ENCODE results near the gene COL2A1. TPM values are rescaled to one million over a fixed set of nuclear protein-coding genes. Genes with fewer than 3 reads are reported as not detected.

COL2A1 gene
- total RNA-seq, 3 donors from 2014 or later (not counting 1 experiment from before 2014, with no cell fraction given) = not detected

- intact Hi-C loops (cut with micrococcal nuclease) = no loop called here
- Mint-ChIP-seq H3K27me3 (ENCODE audit: low read depth in 2 of 2) (peaks cover 13 to 16% of the 10 kb centered on the region in 2 donors), H3K4me1 (no peaks in the 10 kb centered on the region), H3K4me3 (no peak overlapping the region), H3K27ac (no peak overlapping the region), H3K36me3 (no peaks in the 10 kb centered on the region), H3K9me3 (no peaks in the 10 kb centered on the region)
- ATAC-seq (no peak), DNase-seq (no peak)
- TF ChIP-seq CTCF (IDR thresholded peaks at IDR 0.05) = no peak
- H3K4me1 ChIP-seq (ENCODE audit: control insufficient read depth, insufficient read depth, low read length) = no peaks in the 10 kb centered on the region
- WGBS (ENCODE audit: insufficient coverage) = 79% methylated on average over 7 of the region's 7 CpGs
- H3K9me3 ChIP-seq (ENCODE audit: control insufficient read depth, insufficient read depth, low read length) = no peaks in the 10 kb centered on the region
- H3K36me3 ChIP-seq (ENCODE audit: control insufficient read depth, insufficient read depth, low read length) = no peaks in the 10 kb centered on the region
- no peak overlapping the region for H3K27ac ChIP-seq (ENCODE audit: low read length)
- H3K4me3 ChIP-seq (ENCODE audit: low read length) = no peak overlapping the region
- H3K27me3 ChIP-seq (ENCODE audit: control insufficient read depth, insufficient read depth, low read length) = no peaks in the 10 kb centered on the region
These were observed 21.0 kb upstream of the COL2A1 start for GRCh38 chr12:48025281-48025680.

- no peak overlapping the region for H3K27ac Mint-ChIP-seq
- no peak overlapping the region for H3K27ac ChIP-seq (ENCODE audit: low read length)
- ATAC-seq (no peak), DNase-seq (no peak)
- H3K4me1 Mint-ChIP-seq = no peaks in the 10 kb centered on the region
- TF ChIP-seq CTCF (IDR thresholded peaks at IDR 0.05) = no peak
- no peaks in the 10 kb centered on the region for H3K9me3 Mint-ChIP-seq
- intact Hi-C loops (cut with micrococcal nuclease) = no loop called here
- H3K4me3 ChIP-seq (ENCODE audit: low read length) = no peak overlapping the region
- H3K36me3 ChIP-seq (ENCODE audit: control insufficient read depth, insufficient read depth, low read length) = no peaks in the 10 kb centered on the region
- H3K4me3 Mint-ChIP-seq = no peak overlapping the region
- no peaks in the 10 kb centered on the region for H3K27me3 ChIP-seq (ENCODE audit: control insufficient read depth, insufficient read depth, low read length)
- 89% methylated on average over 9 of the region's 9 CpGs for WGBS (ENCODE audit: insufficient coverage)
- no peaks in the 10 kb centered on the region for H3K36me3 Mint-ChIP-seq
- H3K4me1 ChIP-seq (ENCODE audit: control insufficient read depth, insufficient read depth, low read length) = no peaks in the 10 kb centered on the region
- H3K27me3 Mint-ChIP-seq (ENCODE audit: low read depth in 2 of 2) = peaks cover 13 to 15% of the 10 kb centered on the region in 2 donors
- H3K9me3 ChIP-seq (ENCODE audit: control insufficient read depth, insufficient read depth, low read length) = no peaks in the 10 kb centered on the region
These were observed 20.5 kb upstream of the COL2A1 start for GRCh38 chr12:48024735-48025134.

- H3K4me3 Mint-ChIP-seq = no peak overlapping the region
- H3K36me3 ChIP-seq (ENCODE audit: control insufficient read depth, insufficient read depth, low read length) = no peaks in the 10 kb centered on the region
- no peak for TF ChIP-seq CTCF (IDR thresholded peaks at IDR 0.05)
- no peaks in the 10 kb centered on the region for H3K27me3 ChIP-seq (ENCODE audit: control insufficient read depth, insufficient read depth, low read length)
- ATAC-seq = no peak
- no peaks in the 10 kb centered on the region for H3K4me1 ChIP-seq (ENCODE audit: control insufficient read depth, insufficient read depth, low read length)
- intact Hi-C loops (cut with micrococcal nuclease) = no loop called here
- H3K27me3 Mint-ChIP-seq (ENCODE audit: low read depth in 2 of 2) = peaks cover 14 to 26% of the 10 kb centered on the region in 2 donors
- H3K9me3 ChIP-seq (ENCODE audit: control insufficient read depth, insufficient read depth, low read length) = no peaks in the 10 kb centered on the region
- no peaks in the 10 kb centered on the region for H3K9me3 Mint-ChIP-seq
- no peaks in the 10 kb centered on the region for H3K36me3 Mint-ChIP-seq
- DNase-seq = no peak
- no peak overlapping the region for H3K27ac ChIP-seq (ENCODE audit: low read length)
- 83% methylated on average over 5 of the region's 5 CpGs for WGBS (ENCODE audit: insufficient coverage)
- H3K4me3 ChIP-seq (ENCODE audit: low read length) = no peak overlapping the region
- no peaks in the 10 kb centered on the region for H3K4me1 Mint-ChIP-seq
- H3K27ac Mint-ChIP-seq = no peak overlapping the region
These were observed 19.1 kb upstream of the COL2A1 start for GRCh38 chr12:48023386-48023785.

- Histone ChIP-seq H3K27me3 (ENCODE audit: control insufficient read depth, insufficient read depth, low read length) (no peaks in the 10 kb centered on the region), H3K9me3 (ENCODE audit: control insufficient read depth, insufficient read depth, low read length) (no peaks in the 10 kb centered on the region), H3K4me3 (ENCODE audit: low read length) (no peak overlapping the region), H3K27ac (ENCODE audit: low read length) (no peak overlapping the region), H3K36me3 (ENCODE audit: control insufficient read depth, insufficient read depth, low read length) (no peaks in the 10 kb centered on the region), H3K4me1 (ENCODE audit: control insufficient read depth, insufficient read depth, low read length) (no peaks in the 10 kb centered on the region)
- no peak for ATAC-seq
- no peak for DNase-seq
- Mint-ChIP-seq H3K9me3 (no peaks in the 10 kb centered on the region), H3K4me3 (no peak overlapping the region), H3K4me1 (no peaks in the 10 kb centered on the region), H3K27me3 (ENCODE audit: low read depth in 2 of 2) (peaks cover 16 to 31% of the 10 kb centered on the region in 2 donors), H3K36me3 (no peaks in the 10 kb centered on the region), H3K27ac (no peak overlapping the region)
- WGBS (ENCODE audit: insufficient coverage) = 95% methylated on average over 7 of the region's 7 CpGs
- intact Hi-C loops (cut with micrococcal nuclease) = no loop called here
- TF ChIP-seq CTCF (IDR thresholded peaks at IDR 0.05) = no peak
These were observed 18.6 kb upstream of the COL2A1 start for GRCh38 chr12:48022676-48023385.
